BJ (cell line): ENCODE measurements around the gene THEM5. TPM values are rescaled to one million over a fixed set of nuclear protein-coding genes. Genes with fewer than 3 reads are reported as not detected.

Source experiments
- CTCF ChIA-PET: fragments of 350-600 bp; formaldehyde crosslinking; extraction: SDS; loops from one replicate; lab custom pipeline; 2021; ENCODE audit warnings: antibody characterized with exemption, inconsistent platforms; lab: Yijun Ruan, JAX
- POLR2A ChIA-PET: fragments of 300-600 bp; sonication (Branson Sonifier 250); formaldehyde crosslinking; extraction: SDS; loops from one replicate; lab custom pipeline; 2021; ENCODE audit warnings: antibody characterized with exemption; lab: Charles Lee
- DNase-seq: peaks from one replicate; pipeline ENCODE4 v3.0.0-alpha.2; 2011; ENCODE audit warnings: low read depth
- H3K27me3 ChIP-seq: 2 replicates; pipeline ENCODE4 v1.6.0; 2011; ENCODE audit warnings: low read length; ENCODE audit not compliant: control insufficient read depth, insufficient read depth
- H3K36me3 ChIP-seq: 2 replicates; pipeline ENCODE4 v1.5.1; 2011; ENCODE audit warnings: low read length; ENCODE audit not compliant: control insufficient read depth, insufficient read depth
- H3K4me3 ChIP-seq: 2 replicates; pipeline ENCODE4 v1.5.1; 2011; ENCODE audit warnings: low read depth, mild to moderate bottlenecking, control low read depth, low read length
- polyA plus RNA-seq: library from polyadenylated mRNA; depleted of rRNA; stranded (reverse); fragments of >200 nt; gene quantifications from 2 replicates; pipeline ENCODE4 v1.2.3, GENCODE V29; 2011
- TF ChIP-seq, protein P1 (sequence below): IDR thresholded peaks from 2 replicates; pipeline ENCODE4 v1.5.1; 2011; ENCODE audit warnings: low read depth, mild to moderate bottlenecking, control low read depth, inconsistent platforms, low read length, moderate library complexity; ENCODE audit not compliant: insufficient read depth

The THEM5 gene
- polyA plus RNA-seq, 1 experiment, result not detected

DNA sequence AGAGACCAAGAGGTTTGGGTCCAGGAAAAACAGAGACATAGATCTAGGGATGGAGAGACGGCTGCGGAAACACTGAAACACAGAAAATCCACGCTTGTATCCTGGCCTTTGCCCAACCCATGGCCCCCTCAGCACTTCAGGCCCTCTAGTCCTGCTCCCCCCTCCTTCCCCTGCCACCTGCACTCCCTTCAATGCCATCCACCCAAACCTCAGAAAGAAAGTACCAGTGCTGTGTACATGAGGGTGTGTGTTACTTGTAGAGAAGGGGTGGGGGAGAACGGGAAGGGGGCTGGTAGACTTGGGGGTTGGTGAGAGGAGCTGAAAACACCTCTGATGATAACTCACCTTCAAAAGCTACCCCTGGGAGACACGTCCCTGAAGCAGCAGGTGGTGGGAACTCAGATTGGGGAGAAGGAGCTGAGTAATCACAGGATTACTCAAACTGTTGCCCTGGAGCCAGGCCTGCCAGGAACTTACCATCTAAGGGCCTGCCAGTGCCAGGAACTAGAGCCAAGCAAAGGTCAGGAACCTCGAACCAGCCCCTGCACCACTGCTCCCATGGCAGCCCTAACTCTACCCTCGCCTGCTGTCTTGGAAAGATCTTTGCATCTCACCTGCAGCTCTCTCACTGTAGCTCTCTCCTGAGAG, 33.4 kb downstream of the THEM5 start:
- ChIA-PET CTCF (interaction anchor here (1.3 kb wide), 1 partner anchor 16 kb away, joined by 5 read pairs; no protein-coding TSS in a partner anchor), POLR2A (no interaction called here)
- DNase-seq, result no peak
- Histone ChIP-seq H3K4me3 (no peak overlapping the region), H3K36me3 (no peaks in the 10 kb centered on the region), H3K27me3 (peaks cover 28% of the 10 kb centered on the region)
- TF ChIP-seq, protein P1, sequence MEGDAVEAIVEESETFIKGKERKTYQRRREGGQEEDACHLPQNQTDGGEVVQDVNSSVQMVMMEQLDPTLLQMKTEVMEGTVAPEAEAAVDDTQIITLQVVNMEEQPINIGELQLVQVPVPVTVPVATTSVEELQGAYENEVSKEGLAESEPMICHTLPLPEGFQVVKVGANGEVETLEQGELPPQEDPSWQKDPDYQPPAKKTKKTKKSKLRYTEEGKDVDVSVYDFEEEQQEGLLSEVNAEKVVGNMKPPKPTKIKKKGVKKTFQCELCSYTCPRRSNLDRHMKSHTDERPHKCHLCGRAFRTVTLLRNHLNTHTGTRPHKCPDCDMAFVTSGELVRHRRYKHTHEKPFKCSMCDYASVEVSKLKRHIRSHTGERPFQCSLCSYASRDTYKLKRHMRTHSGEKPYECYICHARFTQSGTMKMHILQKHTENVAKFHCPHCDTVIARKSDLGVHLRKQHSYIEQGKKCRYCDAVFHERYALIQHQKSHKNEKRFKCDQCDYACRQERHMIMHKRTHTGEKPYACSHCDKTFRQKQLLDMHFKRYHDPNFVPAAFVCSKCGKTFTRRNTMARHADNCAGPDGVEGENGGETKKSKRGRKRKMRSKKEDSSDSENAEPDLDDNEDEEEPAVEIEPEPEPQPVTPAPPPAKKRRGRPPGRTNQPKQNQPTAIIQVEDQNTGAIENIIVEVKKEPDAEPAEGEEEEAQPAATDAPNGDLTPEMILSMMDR, result no peak

DNA sequence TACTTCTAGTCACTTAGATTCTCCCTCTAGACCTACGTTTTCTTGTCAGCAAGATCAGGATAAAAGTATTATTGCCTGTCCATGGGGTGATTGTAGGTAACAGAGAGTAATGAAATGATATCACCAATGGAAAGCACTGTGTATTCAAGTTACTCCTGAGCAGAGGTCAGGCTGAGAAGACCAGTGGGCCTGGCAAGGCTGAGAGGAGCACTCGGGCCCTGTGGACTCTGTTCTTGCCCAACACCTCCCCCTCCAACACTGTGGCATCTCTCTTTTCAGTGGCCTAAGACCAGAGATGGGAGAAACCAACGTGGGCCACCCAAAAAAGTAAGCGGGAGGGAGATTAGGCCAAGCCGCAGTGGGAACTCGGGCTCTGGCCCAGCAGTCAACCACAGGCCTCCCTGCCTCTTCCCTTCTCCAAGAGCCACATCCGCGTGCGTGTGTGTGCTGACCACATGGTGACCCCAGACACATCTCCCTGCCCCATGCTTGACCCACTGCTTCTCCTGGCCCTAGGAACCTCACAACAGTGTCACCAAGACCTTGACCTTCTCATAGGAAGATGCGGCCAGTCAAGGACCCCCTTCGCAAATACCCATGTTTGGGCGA, 34.2 kb downstream of the THEM5 start:
- peaks cover 24% of the 10 kb centered on the region for H3K27me3 ChIP-seq
- ChIA-PET CTCF (no interaction called here), POLR2A (no interaction called here)

DNA sequence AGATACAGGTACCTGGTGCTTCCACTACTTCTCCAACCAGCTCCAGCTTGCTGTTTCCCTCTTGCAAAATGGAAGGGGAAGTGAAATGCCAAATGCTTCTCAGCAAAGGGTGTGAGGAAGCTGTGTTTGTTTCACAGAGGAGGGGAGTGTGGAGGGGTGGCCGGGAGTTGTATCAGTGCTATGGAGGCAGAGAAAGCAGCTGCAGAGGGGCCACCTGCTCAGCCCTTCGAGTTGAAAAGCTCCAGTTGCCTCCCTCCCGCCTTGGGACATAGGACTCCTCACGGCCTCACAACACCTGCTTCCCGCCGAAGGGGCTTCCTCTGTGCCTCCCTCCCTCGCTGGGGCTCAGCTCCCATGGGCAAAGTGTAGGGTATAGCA, 36.2 kb downstream of the THEM5 start:
- CTCF ChIA-PET, result interaction anchor here (1.0 kb wide), 1 partner anchor 119 kb away, joined by 3 read pairs; no protein-coding TSS in a partner anchor
- H3K27me3 ChIP-seq, result peaks cover 28% of the 10 kb centered on the region
- DNase-seq, result no peak

More for the DNA sequence above, 34.2 kb downstream of the THEM5 start:
- TF ChIP-seq, protein P1, result no peak
- H3K4me3 ChIP-seq, result no peak overlapping the region
- DNase-seq, result no peak
- H3K36me3 ChIP-seq, result no peaks in the 10 kb centered on the region

DNA sequence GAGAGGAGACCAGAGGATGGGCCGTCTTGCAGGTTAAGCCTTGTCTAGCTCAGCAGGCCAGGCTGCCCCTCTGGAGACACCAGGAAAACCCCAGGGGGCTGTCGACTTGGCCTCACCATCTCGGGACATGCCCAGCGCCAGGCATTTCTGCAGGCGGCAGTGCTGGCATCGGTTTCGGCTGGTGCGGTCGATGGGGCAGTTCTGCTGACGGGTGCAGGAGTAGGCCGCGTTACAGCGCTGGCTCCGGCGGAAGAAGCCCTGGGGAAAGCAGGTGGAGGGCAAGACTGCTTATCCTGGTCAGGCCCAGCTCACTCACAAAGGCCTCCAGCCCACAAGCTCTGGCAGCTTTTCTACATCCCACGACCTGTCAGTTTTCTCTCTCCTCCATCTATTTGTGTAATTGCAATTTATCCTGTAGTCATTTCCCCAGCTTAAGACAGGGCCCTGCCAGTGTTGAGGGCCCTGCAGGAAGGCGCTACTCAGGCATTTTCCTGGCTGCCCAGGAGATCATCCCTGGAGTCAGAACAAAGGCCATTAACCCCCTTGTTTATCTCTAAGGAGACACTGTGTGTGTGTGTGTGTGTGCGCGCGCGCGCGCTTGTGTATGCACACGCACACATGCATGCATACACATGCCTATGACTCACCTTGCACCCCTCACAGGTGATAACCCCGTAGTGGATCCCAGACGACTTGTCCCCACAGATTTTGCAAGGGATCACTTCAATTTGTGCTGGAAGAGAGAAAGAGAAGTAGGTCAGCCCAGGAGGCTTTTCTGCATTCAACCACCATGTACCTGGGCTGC, 36.8 kb downstream of the THEM5 start:
- ChIA-PET POLR2A (no interaction called here), CTCF (interaction anchor here (1.0 kb wide), 1 partner anchor 118 kb away, joined by 3 read pairs; no protein-coding TSS in a partner anchor)
- TF ChIP-seq, protein P1, result no peak
- no peaks in the 10 kb centered on the region for H3K36me3 ChIP-seq
- no peak for DNase-seq
- no peak overlapping the region for H3K4me3 ChIP-seq
- H3K27me3 ChIP-seq, result peaks cover 28% of the 10 kb centered on the region

More for the DNA sequence above, 36.2 kb downstream of the THEM5 start:
- no peak overlapping the region for H3K4me3 ChIP-seq
- POLR2A ChIA-PET, result no interaction called here
- TF ChIP-seq, protein P1, result no peak
- no peaks in the 10 kb centered on the region for H3K36me3 ChIP-seq
